AG09319 (cell line): Measurements from ENCODE around the gene IGSF23.
"Not testable (repeated sequence)": the region's sequence is repeated elsewhere in the genome, so short reads cannot be mapped to it uniquely, and the experiment has no call there.

ENCODE experiments used
- DNase-seq: peaks from one replicate; pipeline ENCODE4 v3.0.0-alpha.2; 2010; ENCODE audit warnings: low read depth; ENCODE audit errors: extremely low read depth
- TF ChIP-seq, protein P1 (sequence below): IDR thresholded peaks from 2 replicates; pipeline ENCODE4 v1.5.1; 2011; ENCODE audit warnings: low read depth, mild to moderate bottlenecking, inconsistent platforms, low read length, moderate library complexity

IGSF23 gene

DNA sequence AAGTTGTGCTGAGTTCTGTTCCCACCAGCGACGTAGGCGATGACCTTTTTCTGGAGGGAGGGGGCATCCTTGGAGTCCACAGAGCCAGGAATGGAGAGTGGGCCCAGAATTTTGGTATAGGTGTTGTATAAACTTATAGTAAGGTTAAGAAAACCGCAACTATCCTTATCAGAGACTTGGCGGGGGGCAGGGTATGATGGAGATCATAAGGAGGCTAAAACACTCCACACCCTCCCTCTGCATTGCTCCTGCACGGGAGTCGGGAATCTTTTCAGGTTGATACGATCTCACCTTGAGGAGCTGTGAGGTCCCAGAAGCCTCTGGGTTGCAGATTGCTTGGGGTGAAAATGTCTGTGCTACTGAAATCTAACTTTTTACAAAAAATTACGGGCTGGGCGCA lies 51.6 kb downstream of the IGSF23 start:
- TF ChIP-seq, protein P1, sequence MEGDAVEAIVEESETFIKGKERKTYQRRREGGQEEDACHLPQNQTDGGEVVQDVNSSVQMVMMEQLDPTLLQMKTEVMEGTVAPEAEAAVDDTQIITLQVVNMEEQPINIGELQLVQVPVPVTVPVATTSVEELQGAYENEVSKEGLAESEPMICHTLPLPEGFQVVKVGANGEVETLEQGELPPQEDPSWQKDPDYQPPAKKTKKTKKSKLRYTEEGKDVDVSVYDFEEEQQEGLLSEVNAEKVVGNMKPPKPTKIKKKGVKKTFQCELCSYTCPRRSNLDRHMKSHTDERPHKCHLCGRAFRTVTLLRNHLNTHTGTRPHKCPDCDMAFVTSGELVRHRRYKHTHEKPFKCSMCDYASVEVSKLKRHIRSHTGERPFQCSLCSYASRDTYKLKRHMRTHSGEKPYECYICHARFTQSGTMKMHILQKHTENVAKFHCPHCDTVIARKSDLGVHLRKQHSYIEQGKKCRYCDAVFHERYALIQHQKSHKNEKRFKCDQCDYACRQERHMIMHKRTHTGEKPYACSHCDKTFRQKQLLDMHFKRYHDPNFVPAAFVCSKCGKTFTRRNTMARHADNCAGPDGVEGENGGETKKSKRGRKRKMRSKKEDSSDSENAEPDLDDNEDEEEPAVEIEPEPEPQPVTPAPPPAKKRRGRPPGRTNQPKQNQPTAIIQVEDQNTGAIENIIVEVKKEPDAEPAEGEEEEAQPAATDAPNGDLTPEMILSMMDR, result no peak
- no peak for DNase-seq

DNA sequence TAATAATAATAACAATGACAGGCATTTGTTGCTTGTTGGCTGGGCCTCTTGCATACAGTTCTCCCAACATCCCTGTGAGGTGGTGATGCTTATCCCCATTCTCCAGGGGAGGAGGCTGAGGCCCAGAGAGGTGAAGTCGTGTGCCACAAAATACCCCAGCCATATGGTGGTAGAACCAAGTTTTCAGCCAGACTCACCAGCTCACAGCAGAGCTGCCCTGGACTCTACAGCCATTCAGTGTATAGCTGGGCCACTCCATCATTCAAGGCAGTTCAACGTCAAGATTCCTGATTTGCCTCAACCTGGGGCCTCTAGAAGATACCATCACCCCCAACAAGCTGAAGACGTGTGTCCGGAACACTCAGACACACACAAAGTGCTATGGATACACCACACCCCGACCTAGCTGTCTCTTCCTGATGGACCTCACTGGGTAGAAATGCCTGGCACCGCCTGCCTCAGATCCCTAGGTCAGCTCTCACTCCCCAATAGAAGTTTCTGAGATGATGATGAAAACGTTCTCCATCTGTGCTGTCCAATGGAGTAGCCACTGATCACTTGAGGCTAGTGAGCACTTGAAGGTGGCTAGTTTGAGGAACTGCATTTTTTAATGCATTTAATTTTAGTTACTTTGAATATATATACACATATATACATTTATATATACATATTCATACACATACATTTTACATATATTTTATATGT lies 53.6 kb downstream of the IGSF23 start:
- TF ChIP-seq, protein P1, result no peak
- DNase-seq, result no peak

DNA sequence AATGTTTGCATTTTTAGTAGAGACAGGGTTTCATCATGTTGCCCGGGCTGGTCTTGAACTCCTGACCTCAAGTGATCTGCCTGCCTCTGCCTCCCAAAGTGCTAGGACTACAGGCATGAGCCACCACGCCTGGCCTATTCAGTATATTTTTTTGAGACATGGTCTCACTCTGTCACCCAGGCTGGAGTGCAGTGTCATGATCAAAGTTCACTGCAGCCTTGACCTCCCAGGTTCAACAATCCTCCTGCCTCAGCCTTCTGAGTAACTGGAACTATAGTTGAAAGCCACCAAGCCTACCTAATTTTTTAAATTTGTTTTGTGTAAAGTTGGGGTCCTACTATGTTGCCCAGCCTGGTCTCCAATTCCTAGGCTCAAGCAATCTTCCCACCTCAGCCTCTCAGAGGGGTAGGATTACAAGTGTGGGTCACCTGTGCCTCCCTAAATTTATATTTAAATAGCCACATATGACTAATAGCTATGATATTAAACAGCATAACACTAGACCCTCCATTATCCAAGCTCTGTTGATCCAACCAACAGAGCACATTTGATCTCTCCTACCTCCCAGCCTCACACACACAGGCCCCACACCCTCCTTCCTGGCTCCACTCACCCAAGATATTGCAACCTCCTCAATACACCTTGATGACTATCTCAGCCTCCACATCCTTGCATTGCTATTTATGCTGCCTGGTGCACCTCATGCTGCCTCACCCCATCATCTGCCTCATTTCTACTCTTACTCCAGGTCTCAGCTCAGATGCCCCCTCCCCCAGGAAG lies 55.8 kb downstream of the IGSF23 start:
- DNase-seq, result no peak
- TF ChIP-seq, protein P1, result no peak

DNA sequence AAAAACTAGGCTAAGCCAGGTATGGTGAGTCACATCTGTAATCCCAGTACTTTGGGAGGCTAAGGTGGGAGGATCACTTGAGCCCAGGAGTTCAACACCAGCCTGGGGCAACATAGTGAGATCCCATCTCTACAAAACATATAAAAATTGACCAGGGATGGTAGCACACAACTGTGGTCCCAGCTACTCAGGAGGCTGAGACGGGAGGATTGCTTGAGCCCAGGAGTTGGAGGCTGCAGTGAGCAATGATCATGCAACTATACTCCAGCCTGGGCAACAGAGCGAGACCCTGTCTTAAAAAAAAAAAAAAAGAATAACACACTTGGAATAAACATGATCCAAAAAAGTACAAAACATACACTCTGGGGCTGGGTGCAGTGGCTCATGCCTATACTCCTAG lies 56.7 kb downstream of the IGSF23 start:
- DNase-seq, result not testable (repeated sequence)

DNA sequence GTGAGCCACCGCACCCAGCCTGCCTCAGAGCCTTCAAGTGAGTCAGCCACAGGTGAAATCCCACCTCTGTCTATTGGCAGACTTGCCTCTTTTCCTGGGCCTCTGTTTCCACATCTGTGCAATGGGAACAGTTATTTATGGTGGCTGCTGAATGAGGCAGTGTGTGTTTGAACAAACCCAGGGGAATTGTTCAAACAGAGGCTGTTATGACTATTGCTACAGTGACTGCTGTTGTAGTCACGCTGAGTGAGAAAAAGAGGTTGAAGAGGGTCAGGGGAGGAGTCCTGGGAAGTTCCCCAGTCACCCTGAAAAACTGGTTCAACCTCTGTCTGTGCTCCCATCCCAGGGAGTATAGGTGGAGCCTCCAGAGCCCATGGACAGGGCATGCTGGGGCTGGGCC lies 58.0 kb downstream of the IGSF23 start, which contains the start of gene CEACAM19:
TSS of gene CEACAM19 (plus strand) at position 83 of the 400 bp plus-strand sequence. CDS start 450 bp downstream, outside the sequence.
- TF ChIP-seq, protein P1, result no peak
- DNase-seq, result no peak

DNA sequence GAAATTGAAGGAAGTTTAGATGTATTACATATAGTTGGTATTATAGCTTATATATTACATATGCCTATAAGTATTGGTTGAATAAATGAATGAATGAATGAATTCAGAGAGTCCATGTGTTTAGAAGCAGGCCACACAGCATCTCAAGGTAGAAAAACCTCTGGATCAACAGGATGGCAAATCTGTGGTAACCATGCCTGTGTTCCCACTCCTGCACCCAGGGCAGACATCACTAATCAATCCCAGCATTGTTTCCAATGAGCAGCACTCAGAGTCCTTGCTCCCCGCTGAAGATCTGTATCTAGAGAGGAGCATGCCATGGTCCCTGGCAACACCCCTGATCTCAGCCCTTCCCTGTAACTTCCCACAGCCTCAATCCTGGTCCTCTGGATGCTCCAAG lies 58.9 kb downstream of the IGSF23 start:
- no peak for DNase-seq
- TF ChIP-seq, protein P1, result no peak

DNA sequence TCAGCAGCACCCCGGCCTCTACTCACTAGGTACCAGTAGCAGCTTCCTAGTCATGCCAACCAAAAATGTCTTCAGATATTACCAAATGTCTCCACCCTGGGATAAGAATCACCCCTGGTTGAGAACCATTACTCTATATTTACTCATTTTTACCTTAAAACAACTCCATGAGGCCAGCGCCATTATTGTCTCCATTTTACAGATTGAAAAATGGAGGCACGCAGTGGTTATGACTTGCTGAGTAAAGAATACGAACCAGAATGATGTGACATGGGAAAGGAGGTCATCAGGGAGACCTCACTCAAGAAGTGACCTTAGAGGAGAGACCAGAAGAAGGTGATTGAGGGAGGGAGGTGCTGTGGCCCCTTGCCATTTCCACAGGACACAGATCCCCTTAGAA lies 60.1 kb downstream of the IGSF23 start:
- DNase-seq, result no peak
- TF ChIP-seq, protein P1, result no peak
